ENCODE results near the gene SAMD13.

DNA sequence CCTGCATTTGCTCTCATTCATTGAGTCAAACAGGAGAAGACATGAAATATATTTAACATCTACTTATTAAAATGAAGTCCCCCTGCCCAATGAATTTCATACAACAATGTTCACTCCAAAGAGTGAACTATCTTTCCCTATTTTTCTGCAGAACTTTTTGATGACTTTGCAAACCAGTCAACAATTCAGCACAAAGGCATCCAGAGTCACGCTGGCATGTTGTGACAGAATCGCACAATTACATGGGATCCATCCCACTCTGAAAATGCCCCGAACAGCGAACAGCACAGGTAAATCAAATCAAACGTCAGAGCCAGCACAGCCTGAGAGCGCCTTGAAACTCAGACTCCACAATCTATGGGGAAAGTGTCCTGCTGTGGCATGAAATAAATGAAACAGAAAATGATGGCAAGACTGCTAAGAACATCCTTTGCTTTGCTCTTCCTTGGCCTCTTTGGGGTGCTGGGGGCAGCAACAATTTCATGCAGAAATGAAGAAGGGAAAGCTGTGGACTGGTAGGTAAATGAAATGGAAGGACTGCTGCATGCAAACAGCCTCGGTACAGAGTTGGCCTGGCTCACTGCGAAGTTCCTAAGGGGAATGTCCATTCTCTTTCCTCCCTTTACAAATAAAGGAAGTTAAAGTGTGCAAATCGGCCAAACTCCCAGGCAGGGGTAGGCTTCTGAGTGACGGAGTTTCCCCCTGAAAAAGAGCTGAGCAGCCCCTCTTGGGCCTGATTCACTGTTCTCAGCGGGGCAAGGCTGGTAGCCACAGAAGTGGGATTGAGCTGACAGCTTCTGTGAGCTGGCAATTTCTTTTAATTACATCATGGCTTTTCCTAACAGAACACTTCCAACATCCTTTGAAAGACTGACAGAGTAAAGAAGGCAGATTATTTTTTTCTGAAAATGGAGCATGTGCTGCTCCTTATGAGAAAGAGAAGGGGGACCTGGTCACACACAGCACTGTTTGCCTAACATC, 97.0 kb downstream of the SAMD13 start, which contains the start of gene DNASE2B:
- TF ChIP-seq RAD21 (IDR thresholded peaks at IDR 0.05; ENCODE audit: low read length) (no peak), CTCF (conservative IDR thresholded peaks at IDR 0.05; ENCODE audit: low read depth, low read length) (no peak), RCOR1 (IDR thresholded peaks at IDR 0.05; ENCODE audit: insufficient replicate concordance, low read length) (no peak), FOS (IDR thresholded peaks at IDR 0.05; ENCODE audit: low read depth, low read length) (no peak), POLR2A (IDR thresholded peaks at IDR 0.05; ENCODE audit: low read depth, low read length) (no peak), MAFK (IDR thresholded peaks at IDR 0.05; ENCODE audit: low read depth, low read length) (0 out of 2 replicates have a peak, but pooled peaks have one; percentile 36), BHLHE40 (IDR thresholded peaks at IDR 0.05; ENCODE audit: low read depth, low read length) (no peak), MXI1 (IDR thresholded peaks at IDR 0.05; ENCODE audit: borderline replicate concordance, low read depth, low read length) (no peak), CEBPB (IDR thresholded peaks at IDR 0.05; ENCODE audit: low read depth, low read length) (no peak), RFX5 (IDR thresholded peaks at IDR 0.05; ENCODE audit: low read depth, low read length) (no peak), SMC3 (IDR thresholded peaks at IDR 0.05; ENCODE audit: low read depth, low read length) (no peak), MAZ (IDR thresholded peaks at IDR 0.05; ENCODE audit: borderline replicate concordance, low read depth, low read length) (no peak), NFE2L2 (IDR thresholded peaks at IDR 0.05; ENCODE audit: low read depth, low read length) (no peak), USF2 (IDR thresholded peaks at IDR 0.05; ENCODE audit: low read depth, low read length) (no peak)
